HepG2 (cell line): ENCODE measurements around the gene UAP1L1. TPM values are rescaled to one million over a fixed set of nuclear protein-coding genes. Genes with fewer than 3 reads are reported as not detected.

Experiments
- ATAC-seq: fragments of 200-7000 bp; cut with Tn5 transposase; 3 replicates; pipeline ENCODE4 v1.9.1; 2020; ENCODE audit warnings: mild to moderate bottlenecking, moderate library complexity
- BruUV-seq: library from RNA; stranded (reverse); fragments of 400-500 nt; replicated peaks from 2 replicates; lab custom pipeline; 2021; lab: Mats Ljungman, UMichigan
- CTCF ChIA-PET: fragments of 300-600 bp; formaldehyde crosslinking; extraction: SDS; loops from one replicate; lab custom pipeline; 2021; ENCODE audit warnings: low total read pairs, inconsistent platforms, low intra/inter-chr PET ratio; lab: Yijun Ruan, JAX
- POLR2A ChIA-PET: fragments of 350-600 bp; sonication (Branson Sonifier 250); formaldehyde crosslinking; loops from one replicate; lab custom pipeline; 2020; ENCODE audit warnings: antibody characterized with exemption, inconsistent platforms; lab: Yijun Ruan, JAX
- DNase-seq: peaks from one replicate; pipeline ENCODE4 v3.0.0-alpha.2; 2015; ENCODE audit warnings: low spot score
- FAIRE-seq: peaks from 3 replicates; lab custom pipeline; 2011; peaks lifted over from hg19 to GRCh38; lab: Jason Lieb, UNC
- H2AFZ ChIP-seq: one replicate; pipeline ENCODE4 v1.6.1; 2011; ENCODE audit warnings: low read length, inconsistent platforms
- H3K27ac ChIP-seq: fragments of 300-600 bp; 3 replicates; pipeline ENCODE4 v1.8.0; 2011; ENCODE audit warnings: mixed run types, mild to moderate bottlenecking, mixed read lengths, low read length, inconsistent platforms; ENCODE audit not compliant: insufficient read depth; ENCODE audit errors: extremely low read length
- H3K27me3 ChIP-seq, 2 experiments: fragments of 200-600 bp in 1 of 2; 2 replicates in 1 of 2; 3 replicates in 1 of 2; pipeline versions ENCODE4 v1.6.0 to v1.8.0; 2011; ENCODE audit warnings: low read length in 2 of 2, mild to moderate bottlenecking in 2 of 2, moderate library complexity in 2 of 2, inconsistent platforms in 1 of 2; ENCODE audit not compliant: insufficient read depth in 2 of 2, control insufficient read depth in 1 of 2
- H3K36me3 ChIP-seq, 2 experiments: fragments of 200-600 bp in 1 of 2; replicated peaks in 1 of 2; 2 replicates in 1 of 2; 3 replicates in 1 of 2; pipeline versions ENCODE4 v1.5.1 to v1.8.0; 2011; ENCODE audit warnings: low read length in 2 of 2, inconsistent platforms in 1 of 2; ENCODE audit not compliant: insufficient read depth in 2 of 2, control insufficient read depth in 1 of 2
- H3K4me1 ChIP-seq: 2 replicates; pipeline ENCODE4 v1.5.1; 2012; ENCODE audit warnings: low read length, inconsistent platforms; ENCODE audit not compliant: insufficient read depth
- H3K4me2 ChIP-seq: 2 replicates; pipeline ENCODE4 v1.6.0; 2011; ENCODE audit warnings: low read depth, low read length, inconsistent platforms
- H3K4me3 ChIP-seq, 3 experiments: fragments of 200-600 bp in 1 of 3; sonication (generic), shearing (Covaris generic) in 1 of 3; replicated peaks in 1 of 3; 2 replicates each; pipeline ENCODE4 v1.5.1; 2011 to 2016; ENCODE audit warnings: low read length in 3 of 3, inconsistent platforms in 2 of 3, low read depth in 2 of 3, mild to moderate bottlenecking in 2 of 3, control low read depth in 1 of 3, mixed read lengths in 1 of 3; ENCODE audit not compliant: insufficient read depth in 1 of 3
- H3K79me2 ChIP-seq: one replicate; pipeline ENCODE4 v1.6.1; 2011; ENCODE audit warnings: low read length, inconsistent platforms; ENCODE audit not compliant: insufficient read depth
- H3K9ac ChIP-seq: 2 replicates; pipeline ENCODE4 v1.6.0; 2011; ENCODE audit warnings: mild to moderate bottlenecking, low read depth, low read length, inconsistent platforms; ENCODE audit not compliant: insufficient read depth
- H3K9me3 ChIP-seq: 2 replicates; pipeline ENCODE4 v1.5.1; 2012; ENCODE audit warnings: mild to moderate bottlenecking, low read length
- H4K20me1 ChIP-seq: 2 replicates; pipeline ENCODE4 v1.6.0; 2011; ENCODE audit warnings: inconsistent platforms, mild to moderate bottlenecking, low read length, moderate library complexity; ENCODE audit not compliant: insufficient read depth
- CBX5 ChIP-seq: sonication (generic); formaldehyde crosslinking; IDR thresholded peaks from 2 replicates; pipeline ENCODE4 v1.4.0; 2020; ENCODE audit warnings: missing genetic modification reagents, borderline replicate concordance
- EHMT2 ChIP-seq: fragments of 200-600 bp; sonication (generic); IDR thresholded peaks from 2 replicates; pipeline ENCODE4 v1.7.0; 2017; ENCODE audit warnings: antibody characterized with exemption, low read depth, low read length, borderline replicate concordance
- HNRNPL ChIP-seq: fragments of 200-400 bp; formaldehyde crosslinking; IDR thresholded peaks from 2 replicates; pipeline ENCODE4 v1.6.1; 2017; ENCODE audit warnings: mild to moderate bottlenecking, low read depth, low read length
- HOXA3 ChIP-seq: sonication (generic); formaldehyde crosslinking; IDR thresholded peaks from 2 replicates; pipeline ENCODE4 v1.5.0; 2020; ENCODE audit warnings: missing genetic modification reagents
- MATR3 ChIP-seq: sonication (generic); formaldehyde crosslinking; IDR thresholded peaks from 2 replicates; pipeline ENCODE4 v1.4.0; 2020; ENCODE audit warnings: missing genetic modification reagents
- MTF2 ChIP-seq: sonication (generic); formaldehyde crosslinking; IDR thresholded peaks from 2 replicates; pipeline ENCODE4 v1.5.0; 2020; ENCODE audit warnings: missing genetic modification reagents, borderline replicate concordance
- NFIB ChIP-seq: sonication (generic); formaldehyde crosslinking; IDR thresholded peaks from 2 replicates; pipeline ENCODE4 v1.9.0; 2021; ENCODE audit warnings: missing genetic modification reagents, mild to moderate bottlenecking, borderline replicate concordance
- NR2C2 ChIP-seq: sonication (generic); formaldehyde crosslinking; IDR thresholded peaks from 2 replicates; pipeline ENCODE4 v1.4.0; 2020; ENCODE audit warnings: missing genetic modification reagents, mild to moderate bottlenecking, moderate library complexity, borderline replicate concordance
- NR2F6 ChIP-seq, 2 experiments: IDR thresholded peaks; 2 replicates each; pipeline ENCODE4 v1.6.1; 2016; ENCODE audit warnings: antibody characterized with exemption in 1 of 2, mild to moderate bottlenecking in 1 of 2
- ONECUT2 ChIP-seq: sonication (generic); formaldehyde crosslinking; IDR thresholded peaks from 2 replicates; pipeline ENCODE4 v1.4.0; 2020; ENCODE audit warnings: missing genetic modification reagents
- RBM39 ChIP-seq: fragments of 200-400 bp; formaldehyde crosslinking; IDR thresholded peaks from one replicate; pipeline ENCODE4 v1.6.1; 2018; ENCODE audit warnings: antibody characterized with exemption, mild to moderate bottlenecking, low read depth, low read length; ENCODE audit not compliant: poor library complexity, severe bottlenecking
- SOX6 ChIP-seq, 2 experiments: fragments of 450-650 bp in 1 of 2; sonication (generic) in 1 of 2; formaldehyde crosslinking in 1 of 2; IDR thresholded peaks; 2 replicates each; pipeline versions ENCODE4 v1.4.0 to v1.6.1; 2017 to 2020; ENCODE audit warnings: antibody characterized with exemption in 1 of 2, mild to moderate bottlenecking in 1 of 2, missing genetic modification reagents in 1 of 2
- ZKSCAN5 ChIP-seq: sonication (generic); formaldehyde crosslinking; IDR thresholded peaks from 2 replicates; pipeline ENCODE4 v1.5.1; 2020; ENCODE audit warnings: mild to moderate bottlenecking, missing genetic modification reagents
- ZMAT3 ChIP-seq: sonication (generic); formaldehyde crosslinking; conservative IDR thresholded peaks from 2 replicates; pipeline ENCODE4 v1.7.0; 2021; ENCODE audit warnings: missing genetic modification reagents
- ZNF138 ChIP-seq: sonication (generic); formaldehyde crosslinking; IDR thresholded peaks from 2 replicates; pipeline ENCODE4 v1.5.0; 2020; ENCODE audit warnings: mild to moderate bottlenecking, low read depth, missing genetic modification reagents
- ZNF225 ChIP-seq: sonication (generic); formaldehyde crosslinking; IDR thresholded peaks from 2 replicates; pipeline ENCODE4 v1.4.0; 2020; ENCODE audit warnings: mild to moderate bottlenecking, missing genetic modification reagents
- ZNF430 ChIP-seq: sonication (generic); formaldehyde crosslinking; IDR thresholded peaks from 2 replicates; pipeline ENCODE4 v1.9.0; 2021; ENCODE audit warnings: mild to moderate bottlenecking, missing genetic modification reagents
- ZNF768 ChIP-seq: sonication (generic); formaldehyde crosslinking; IDR thresholded peaks from 2 replicates; pipeline ENCODE4 v1.4.0; 2020; ENCODE audit warnings: missing genetic modification reagents
- ZSCAN31 ChIP-seq: sonication (generic); formaldehyde crosslinking; IDR thresholded peaks from 2 replicates; pipeline ENCODE4 v1.5.0; 2020; ENCODE audit warnings: low read depth, mild to moderate bottlenecking, missing genetic modification reagents
- WGBS: methylation state at CpG from one replicate; pipeline ENCODE4 v1.1.6; 2017; ENCODE audit warnings: low lambda C conversion rate; 5-methylcytosine and 5-hydroxymethylcytosine counted together
- in situ Hi-C: cut with HindIII; loops from 2 replicates; pipeline ENCODE4 v1.10.0; 2017; ENCODE audit warnings: low pct_unique_long_range_greater_than_20kb; ENCODE audit not compliant: extremely low pct_ligation_motif_present
- intact Hi-C: fragments of 100-400 bp; cut with micrococcal nuclease; formaldehyde crosslinking; loops from one replicate; pipeline ENCODE4 v1.10.0; 2022; ENCODE audit not compliant: unreplicated experiment
- polyA plus RNA-seq, 8 experiments: library from polyadenylated mRNA; depleted of rRNA in 3 of 8; stranded (reverse) in 7 of 8; unstranded in 1 of 8; fragments of >200 nt; fragmentation: Illumina TruSeq in 4 of 8; extraction: Trizol in 4 of 8; gene quantifications; 2 replicates each; pipeline versions ENCODE4 v1.2.1 to v1.2.3, GENCODE V29; 2011 to 2016; ENCODE audit warnings: low read depth in 4 of 8, missing spikeins in 1 of 8, mixed read lengths in 1 of 8; ENCODE audit not compliant: insufficient read depth in 1 of 8
- total RNA-seq, 5 experiments: library from RNA; depleted of rRNA; stranded (reverse); fragments of >200 nt; fragmentation: Illumina TruSeq; extraction: Trizol; gene quantifications; 2 replicates each; pipeline ENCODE4 v1.2.3, GENCODE V29; 2016; ENCODE audit warnings: low read depth in 1 of 5
- TF ChIP-seq, protein P1 (sequence below): sonication (generic); formaldehyde crosslinking; IDR thresholded peaks from 2 replicates; pipeline ENCODE4 v1.4.0; 2020; ENCODE audit warnings: missing genetic modification reagents, low read depth, mild to moderate bottlenecking, borderline replicate concordance
- TF ChIP-seq, protein P2 (sequence below): sonication (generic); formaldehyde crosslinking; conservative IDR thresholded peaks from 2 replicates; pipeline ENCODE4 v1.8.0; 2022; ENCODE audit warnings: mild to moderate bottlenecking, moderate library complexity, missing genetic modification reagents

The UAP1L1 gene
- total and polyA plus RNA-seq, 2 of the 13 experiments (the other 11 are each of a cell fraction or from before 2014, with no cell fraction given): 5.4 to 6.4 TPM

DNA sequence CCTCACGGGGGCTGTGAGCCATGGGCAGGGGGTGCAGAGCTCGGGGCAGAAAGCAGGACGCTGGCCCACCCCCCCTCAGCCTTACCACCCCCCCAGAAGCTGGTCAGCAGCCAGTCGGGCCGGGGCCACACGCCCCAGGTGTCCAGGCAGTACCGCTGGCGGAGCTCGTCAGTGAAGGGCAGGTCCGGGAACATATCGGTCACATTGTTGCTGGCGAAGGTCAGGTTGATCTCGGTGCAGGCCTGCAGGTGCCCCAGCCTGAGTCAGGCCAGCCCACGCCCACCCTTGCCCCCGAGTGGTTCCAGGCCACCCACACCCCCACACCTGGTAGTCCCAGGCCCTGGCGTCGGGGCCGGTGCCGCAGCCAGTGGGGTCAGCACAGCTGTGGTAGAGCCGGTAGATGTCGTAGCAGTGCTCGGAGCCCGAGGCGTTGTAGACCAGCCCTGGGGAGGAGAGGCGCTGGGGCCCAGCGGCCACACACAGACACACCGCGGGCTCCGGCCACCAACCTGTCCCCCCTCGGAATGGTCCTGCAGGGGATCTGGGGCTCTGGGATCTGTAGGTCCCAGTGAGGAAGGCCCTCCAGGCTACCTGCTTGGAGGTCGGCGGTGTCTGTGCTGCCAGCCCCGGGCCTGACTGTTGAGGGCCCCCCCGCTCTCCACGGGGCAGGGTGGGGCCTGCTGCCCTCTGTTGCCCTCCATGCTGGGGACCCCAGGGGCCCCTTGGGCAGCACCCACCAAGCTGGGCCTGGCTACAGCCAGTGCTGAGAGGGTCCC, 34.7 kb downstream of the UAP1L1 start:
- Histone ChIP-seq H3K27ac (peak overlapping the region; percentile 63), H2AFZ (no peak overlapping the region), H3K79me2 (no peaks in the 10 kb centered on the region), H3K9me3 (no peaks in the 10 kb centered on the region), H3K4me2 (peak overlapping the region; percentile 82), H4K20me1 (no peaks in the 10 kb centered on the region), H3K27me3 (no peaks in the 10 kb centered on the region), H3K36me3 (peaks cover 3 to 14% of the 10 kb centered on the region in 2 experiments; a peak in 2 of 5 replicates), H3K4me1 (peaks cover 58% of the 10 kb centered on the region), H3K9ac (peak overlapping the region; percentile 56), H3K4me3 (peak overlapping the region; percentile 45 to 73 (median 51); a peak in 5 of 6 replicates)
- CTCF ChIA-PET: no interaction called here
- intact Hi-C loops: loop anchor here (10.0 kb wide), 1 partner anchor 63 kb away; the partner anchor contains the start of genes LRRC26 and TMEM210
- BruUV-seq: no TSS peak
- peak; percentile 31 for DNase-seq
- FAIRE-seq: no peak
- 50% methylated on average over 1 of the region's 35 CpGs for WGBS
- POLR2A ChIA-PET: interaction anchor here (0.6 to 1.4 kb wide), 7 partner anchors 15 to 130 kb away, joined by 3 to 8 read pairs (median 3); partner anchors contain the start of genes MAN1B1, SAPCD2 and TUBB4B
- in situ Hi-C loops: loop anchor here (5.0 kb wide), 1 partner anchor 115 kb away; the partner anchor contains the start of genes CYSRT1 and RNF224
- ATAC-seq: peak; percentile 78
- TF ChIP-seq ZKSCAN5 (no peak), NR2F6 (IDR thresholded peaks at IDR 0.05) (peak; percentile 10; the same call in 1 of the 2 replicates), NR2F6 (CRISPR knock-in tag; IDR thresholded peaks at IDR 0.05) (no peak), ONECUT2 (CRISPR knock-in tag) (no peak), CBX5 (CRISPR knock-in tag) (no peak), MTF2 (CRISPR knock-in tag) (0 out of 2 replicates have a peak, but pooled peaks have one; percentile 39), ZSCAN31 (0 out of 2 replicates have a peak, but pooled peaks have one; percentile 7), ZNF430 (CRISPR knock-in tag) (peak; percentile 69; the same call in 1 of the 2 replicates), NFIB (CRISPR knock-in tag) (no peak), HOXA3 (CRISPR knock-in tag) (0 out of 2 replicates have a peak, but pooled peaks have one; percentile 21), SOX6 (IDR thresholded peaks at IDR 0.05) (no peak), SOX6 (CRISPR knock-in tag; IDR thresholded peaks at IDR 0.05) (0 out of 2 replicates have a peak, but pooled peaks have one; percentile 25), NR2C2 (CRISPR knock-in tag) (no peak), HNRNPL (0 out of 2 replicates have a peak, but pooled peaks have one; percentile 35), RBM39 (peak; percentile 81), ZNF225 (CRISPR knock-in tag) (no peak), MATR3 (CRISPR knock-in tag) (no peak), ZNF768 (peak; percentile 43; the same call in 1 of the 2 replicates), ZMAT3 (CRISPR knock-in tag) (peak; percentile 21; the same call in 1 of the 2 replicates), EHMT2 (no peak), ZNF138 (CRISPR knock-in tag) (0 out of 2 replicates have a peak, but pooled peaks have one; percentile 38)
- TF ChIP-seq, protein P1, sequence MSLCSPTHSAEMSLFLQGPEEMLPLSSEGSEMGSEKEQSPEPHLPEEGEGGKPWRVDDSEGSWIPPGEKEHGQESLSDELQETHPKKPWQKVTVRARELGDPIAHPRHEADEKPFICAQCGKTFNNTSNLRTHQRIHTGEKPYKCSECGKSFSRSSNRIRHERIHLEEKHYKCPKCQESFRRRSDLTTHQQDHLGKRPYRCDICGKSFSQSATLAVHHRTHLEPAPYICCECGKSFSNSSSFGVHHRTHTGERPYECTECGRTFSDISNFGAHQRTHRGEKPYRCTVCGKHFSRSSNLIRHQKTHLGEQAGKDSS (CRISPR knock-in tag): 0 out of 2 replicates have a peak, but pooled peaks have one; percentile 49
- TF ChIP-seq, protein P2, sequence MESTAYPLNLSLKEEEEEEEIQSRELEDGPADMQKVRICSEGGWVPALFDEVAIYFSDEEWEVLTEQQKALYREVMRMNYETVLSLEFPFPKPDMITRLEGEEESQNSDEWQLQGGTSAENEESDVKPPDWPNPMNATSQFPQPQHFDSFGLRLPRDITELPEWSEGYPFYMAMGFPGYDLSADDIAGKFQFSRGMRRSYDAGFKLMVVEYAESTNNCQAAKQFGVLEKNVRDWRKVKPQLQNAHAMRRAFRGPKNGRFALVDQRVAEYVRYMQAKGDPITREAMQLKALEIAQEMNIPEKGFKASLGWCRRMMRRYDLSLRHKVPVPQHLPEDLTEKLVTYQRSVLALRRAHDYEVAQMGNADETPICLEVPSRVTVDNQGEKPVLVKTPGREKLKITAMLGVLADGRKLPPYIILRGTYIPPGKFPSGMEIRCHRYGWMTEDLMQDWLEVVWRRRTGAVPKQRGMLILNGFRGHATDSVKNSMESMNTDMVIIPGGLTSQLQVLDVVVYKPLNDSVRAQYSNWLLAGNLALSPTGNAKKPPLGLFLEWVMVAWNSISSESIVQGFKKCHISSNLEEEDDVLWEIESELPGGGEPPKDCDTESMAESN (CRISPR knock-in tag): peak; percentile 10; the same call in 1 of the 2 replicates
